C4-2B (cell line): Measurements from ENCODE around the gene ACSM4.

Experiments used
- ZFX ChIP-seq: fragments of 450-650 bp; IDR thresholded peaks from 2 replicates; pipeline ENCODE4 v1.6.1; 2017
- TF ChIP-seq, protein P1 (sequence below): fragments of 450-650 bp; conservative IDR thresholded peaks from 2 replicates; pipeline ENCODE4 v1.5.1; 2017; ENCODE audit warnings: mild to moderate bottlenecking

- TF ChIP-seq, protein P1, sequence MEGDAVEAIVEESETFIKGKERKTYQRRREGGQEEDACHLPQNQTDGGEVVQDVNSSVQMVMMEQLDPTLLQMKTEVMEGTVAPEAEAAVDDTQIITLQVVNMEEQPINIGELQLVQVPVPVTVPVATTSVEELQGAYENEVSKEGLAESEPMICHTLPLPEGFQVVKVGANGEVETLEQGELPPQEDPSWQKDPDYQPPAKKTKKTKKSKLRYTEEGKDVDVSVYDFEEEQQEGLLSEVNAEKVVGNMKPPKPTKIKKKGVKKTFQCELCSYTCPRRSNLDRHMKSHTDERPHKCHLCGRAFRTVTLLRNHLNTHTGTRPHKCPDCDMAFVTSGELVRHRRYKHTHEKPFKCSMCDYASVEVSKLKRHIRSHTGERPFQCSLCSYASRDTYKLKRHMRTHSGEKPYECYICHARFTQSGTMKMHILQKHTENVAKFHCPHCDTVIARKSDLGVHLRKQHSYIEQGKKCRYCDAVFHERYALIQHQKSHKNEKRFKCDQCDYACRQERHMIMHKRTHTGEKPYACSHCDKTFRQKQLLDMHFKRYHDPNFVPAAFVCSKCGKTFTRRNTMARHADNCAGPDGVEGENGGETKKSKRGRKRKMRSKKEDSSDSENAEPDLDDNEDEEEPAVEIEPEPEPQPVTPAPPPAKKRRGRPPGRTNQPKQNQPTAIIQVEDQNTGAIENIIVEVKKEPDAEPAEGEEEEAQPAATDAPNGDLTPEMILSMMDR: no peak; the same call in 1 of the 2 replicates
- TF ChIP-seq ZFX: no peak
Observed at GRCh38 chr12:7327918-7328317, 24.0 kb downstream of the ACSM4 start.
